Measurements from ENCODE around the gene HSPA1L. TPM values are rescaled to one million over a fixed set of nuclear protein-coding genes. Genes with fewer than 3 reads are reported as not detected.

The HSPA1L gene
- total RNA-seq, 1 donor from 2014 or later: 2.5 TPM

- Mint-ChIP-seq H3K27ac (peak overlapping the region; percentile 84), H3K9me3 (ENCODE audit: low read depth) (no peaks in the 10 kb centered on the region), H3K36me3 (ENCODE audit: insufficient read depth) (peaks cover 12% of the 10 kb centered on the region), H3K27me3 (no peaks in the 10 kb centered on the region), H3K4me1 (ENCODE audit: low read depth) (no peaks in the 10 kb centered on the region), H3K4me3 (ENCODE audit: low read depth) (no peak overlapping the region)
- TF ChIP-seq CTCF (IDR thresholded peaks at IDR 0.05; ENCODE audit: unreplicated experiment): no peak
- no peak for DNase-seq (ENCODE audit: low spot score, unreplicated experiment)
These were observed 30.8 kb downstream of the HSPA1L start for GRCh38 chr6:31784098-31784925.

- no peak for DNase-seq (ENCODE audit: low spot score, unreplicated experiment)
- Mint-ChIP-seq H3K9me3 (ENCODE audit: low read depth) (no peaks in the 10 kb centered on the region), H3K36me3 (ENCODE audit: insufficient read depth) (peaks cover 12% of the 10 kb centered on the region), H3K27ac (peak overlapping the region; percentile 13), H3K27me3 (no peaks in the 10 kb centered on the region), H3K4me3 (ENCODE audit: low read depth) (no peak overlapping the region), H3K4me1 (ENCODE audit: low read depth) (no peaks in the 10 kb centered on the region)
- TF ChIP-seq CTCF (IDR thresholded peaks at IDR 0.05; ENCODE audit: unreplicated experiment): no peak
These were observed 32.8 kb downstream of the HSPA1L start for GRCh38 chr6:31782126-31782855.

GRCh38 chr6:31781244-31782125, 33.6 kb downstream of the HSPA1L start:
- Mint-ChIP-seq H3K9me3 (ENCODE audit: low read depth) (no peaks in the 10 kb centered on the region), H3K4me1 (ENCODE audit: low read depth) (peaks cover 5% of the 10 kb centered on the region), H3K27ac (no peak overlapping the region), H3K36me3 (ENCODE audit: insufficient read depth) (peaks cover 12% of the 10 kb centered on the region), H3K4me3 (ENCODE audit: low read depth) (no peak overlapping the region), H3K27me3 (no peaks in the 10 kb centered on the region)
- TF ChIP-seq CTCF (IDR thresholded peaks at IDR 0.05; ENCODE audit: unreplicated experiment): no peak
- DNase-seq (ENCODE audit: low spot score, unreplicated experiment): no peak

- H3K36me3 Mint-ChIP-seq (ENCODE audit: insufficient read depth): peaks cover 12% of the 10 kb centered on the region
- no peak for TF ChIP-seq CTCF (IDR thresholded peaks at IDR 0.05; ENCODE audit: unreplicated experiment)
- no peak for DNase-seq (ENCODE audit: low spot score, unreplicated experiment)
- H3K27me3 Mint-ChIP-seq: no peaks in the 10 kb centered on the region
- H3K4me1 Mint-ChIP-seq (ENCODE audit: low read depth): peaks cover 8% of the 10 kb centered on the region
- H3K9me3 Mint-ChIP-seq (ENCODE audit: low read depth): no peaks in the 10 kb centered on the region
- H3K27ac Mint-ChIP-seq: no peak overlapping the region
- H3K4me3 Mint-ChIP-seq (ENCODE audit: low read depth): no peak overlapping the region
These were observed 34.4 kb downstream of the HSPA1L start for GRCh38 chr6:31780507-31781243.
